GM06990 (cell line): ENCODE results near the gene LMF1.

Experiments used
- DNase-seq: peaks from one replicate; pipeline ENCODE4 v3.0.0-alpha.2; 2011; ENCODE audit not compliant: insufficient read length; ENCODE audit errors: extremely low read depth
- H3K27me3 ChIP-seq: replicated peaks from 2 replicates; pipeline ENCODE4 v1.6.0; 2011; ENCODE audit warnings: low read length; ENCODE audit not compliant: control insufficient read depth, insufficient read depth
- H3K36me3 ChIP-seq: 2 replicates; pipeline ENCODE4 v1.5.1; 2011; ENCODE audit warnings: low read length; ENCODE audit not compliant: control insufficient read depth, insufficient read depth
- H3K4me3 ChIP-seq: replicated peaks from 2 replicates; pipeline ENCODE4 v1.5.1; 2011; ENCODE audit warnings: low read depth, mild to moderate bottlenecking, control low read depth, low read length
- TF ChIP-seq, protein P1 (sequence below): IDR thresholded peaks from 2 replicates; pipeline ENCODE4 v1.5.1; 2011; ENCODE audit warnings: low read length, control low read depth, mild to moderate bottlenecking, inconsistent platforms; ENCODE audit not compliant: insufficient read depth, poor library complexity, severe bottlenecking

Gene LMF1

DNA sequence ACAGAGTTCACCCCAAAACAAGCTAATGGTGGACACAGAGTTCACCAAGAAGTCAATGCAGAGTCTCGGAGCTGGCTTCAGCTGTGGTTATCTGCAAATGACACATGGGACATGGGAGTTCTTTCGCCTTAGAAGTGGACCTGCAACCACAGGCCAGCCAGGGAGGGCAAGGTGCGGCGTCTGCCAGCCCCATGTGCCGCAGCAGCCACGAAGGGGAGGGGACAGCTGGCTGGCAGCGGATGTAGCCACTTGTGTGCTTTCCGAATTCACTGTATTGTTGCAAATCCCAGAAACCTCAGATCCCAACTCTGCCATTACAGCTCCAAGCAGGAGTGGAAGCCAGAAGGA, 24.8 kb downstream of the LMF1 start:
- no peak for DNase-seq
- Histone ChIP-seq H3K4me3 (no peak overlapping the region), H3K27me3 (no peaks in the 10 kb centered on the region), H3K36me3 (peaks cover 2% of the 10 kb centered on the region; the same call in 1 of the 2 replicates)
- TF ChIP-seq, protein P1, sequence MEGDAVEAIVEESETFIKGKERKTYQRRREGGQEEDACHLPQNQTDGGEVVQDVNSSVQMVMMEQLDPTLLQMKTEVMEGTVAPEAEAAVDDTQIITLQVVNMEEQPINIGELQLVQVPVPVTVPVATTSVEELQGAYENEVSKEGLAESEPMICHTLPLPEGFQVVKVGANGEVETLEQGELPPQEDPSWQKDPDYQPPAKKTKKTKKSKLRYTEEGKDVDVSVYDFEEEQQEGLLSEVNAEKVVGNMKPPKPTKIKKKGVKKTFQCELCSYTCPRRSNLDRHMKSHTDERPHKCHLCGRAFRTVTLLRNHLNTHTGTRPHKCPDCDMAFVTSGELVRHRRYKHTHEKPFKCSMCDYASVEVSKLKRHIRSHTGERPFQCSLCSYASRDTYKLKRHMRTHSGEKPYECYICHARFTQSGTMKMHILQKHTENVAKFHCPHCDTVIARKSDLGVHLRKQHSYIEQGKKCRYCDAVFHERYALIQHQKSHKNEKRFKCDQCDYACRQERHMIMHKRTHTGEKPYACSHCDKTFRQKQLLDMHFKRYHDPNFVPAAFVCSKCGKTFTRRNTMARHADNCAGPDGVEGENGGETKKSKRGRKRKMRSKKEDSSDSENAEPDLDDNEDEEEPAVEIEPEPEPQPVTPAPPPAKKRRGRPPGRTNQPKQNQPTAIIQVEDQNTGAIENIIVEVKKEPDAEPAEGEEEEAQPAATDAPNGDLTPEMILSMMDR: no peak

- H3K36me3 ChIP-seq: peaks cover 2% of the 10 kb centered on the region; the same call in 1 of the 2 replicates
- no peak overlapping the region for H3K4me3 ChIP-seq
- H3K27me3 ChIP-seq: no peaks in the 10 kb centered on the region
- TF ChIP-seq, protein P1: no peak
- no peak for DNase-seq
Observed at GRCh38 chr16:945271-946047, 25.3 kb downstream of the LMF1 start.

GRCh38 chr16:943971-944370, 26.8 kb downstream of the LMF1 start:
- Histone ChIP-seq H3K36me3 (peaks cover 2% of the 10 kb centered on the region; the same call in 1 of the 2 replicates), H3K27me3 (no peaks in the 10 kb centered on the region), H3K4me3 (no peak overlapping the region)
- DNase-seq: no peak
- TF ChIP-seq, protein P1: no peak

DNA sequence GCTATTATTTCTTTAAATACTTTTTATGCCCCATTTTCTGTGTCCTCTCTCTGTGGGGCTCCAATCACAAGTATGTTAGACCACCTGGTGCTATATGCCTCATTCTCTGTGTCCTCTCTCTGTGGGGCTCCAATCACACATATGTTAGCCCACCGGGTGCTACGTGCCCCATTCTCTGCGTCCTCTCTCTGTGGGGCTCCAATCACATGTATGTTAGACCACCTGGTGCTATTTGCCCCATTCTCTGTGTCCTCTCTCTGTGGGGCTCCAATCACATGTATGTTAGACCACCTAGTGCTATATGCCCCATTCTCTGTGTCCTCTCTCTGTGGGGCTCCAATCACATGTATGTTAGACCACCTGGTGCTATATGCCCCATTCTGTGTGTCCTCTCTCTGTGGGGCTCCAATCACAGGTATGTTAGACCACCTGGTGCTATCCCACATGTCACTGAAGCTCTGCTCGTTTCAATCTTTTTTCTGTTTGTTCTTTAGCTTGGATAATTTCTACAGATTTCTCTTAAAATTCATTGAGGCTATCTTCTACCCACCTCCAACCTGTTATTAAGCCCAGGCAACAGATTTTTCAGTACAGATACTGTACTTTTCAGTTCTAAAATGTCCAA, 28.2 kb downstream of the LMF1 start:
- peaks cover 2% of the 10 kb centered on the region; the same call in 1 of the 2 replicates for H3K36me3 ChIP-seq

GRCh38 chr16:939941-940340, 30.8 kb downstream of the LMF1 start:
- H3K27me3 ChIP-seq: no peaks in the 10 kb centered on the region
- TF ChIP-seq, protein P1: no peak
- no peak overlapping the region for H3K4me3 ChIP-seq
- no peaks in the 10 kb centered on the region for H3K36me3 ChIP-seq
- no peak for DNase-seq

More for the DNA sequence above, 28.2 kb downstream of the LMF1 start:
- DNase-seq: no peak
- TF ChIP-seq, protein P1: no peak
- no peaks in the 10 kb centered on the region for H3K27me3 ChIP-seq
- no peak overlapping the region for H3K4me3 ChIP-seq
